H9 (cell line): ENCODE data around the gene ROR1. TPM values are rescaled to one million over a fixed set of nuclear protein-coding genes. Genes with fewer than 3 reads are reported as not detected.
A peak's percentile ranks its signal among the peaks of the same experiment; 100 is the strongest.

Experiments used
- DNase-seq: peaks from one replicate; pipeline ENCODE4 v3.0.0-alpha.2; 2017
- H2AFZ ChIP-seq: one replicate; pipeline ENCODE4 v1.6.1; 2013; ENCODE audit warnings: mild to moderate bottlenecking, low read length, control low read depth, moderate library complexity
- H2AK5ac ChIP-seq: 2 replicates; pipeline ENCODE4 v1.6.1; 2013; ENCODE audit warnings: low read length, control low read depth, mixed read lengths; ENCODE audit not compliant: insufficient read length
- H2BK120ac ChIP-seq: one replicate; pipeline ENCODE4 v1.6.1; 2013; ENCODE audit warnings: low read depth, mild to moderate bottlenecking, low read length, control low read depth, inconsistent platforms; ENCODE audit not compliant: poor library complexity, severe bottlenecking
- H2BK12ac ChIP-seq: 2 replicates; pipeline ENCODE4 v1.6.1; 2013; ENCODE audit warnings: low read length, control low read depth, mixed read lengths, low read depth; ENCODE audit not compliant: insufficient read length
- H2BK15ac ChIP-seq: 2 replicates; pipeline ENCODE4 v1.6.1; 2013; ENCODE audit warnings: low read depth, low read length, control low read depth
- H2BK20ac ChIP-seq: one replicate; pipeline ENCODE4 v1.6.1; 2013; ENCODE audit warnings: low read depth, mild to moderate bottlenecking, low read length, control low read depth, inconsistent platforms; ENCODE audit not compliant: poor library complexity, severe bottlenecking
- H2BK5ac ChIP-seq: 2 replicates; pipeline ENCODE4 v1.6.1; 2013; ENCODE audit warnings: low read length, control low read depth, mixed read lengths; ENCODE audit not compliant: insufficient read length
- H3K14ac ChIP-seq: 2 replicates; pipeline ENCODE4 v1.6.1; 2013; ENCODE audit warnings: low read length, control low read depth; ENCODE audit not compliant: insufficient read depth
- H3K18ac ChIP-seq: 2 replicates; pipeline ENCODE4 v1.6.1; 2013; ENCODE audit warnings: low read depth, mild to moderate bottlenecking, mixed read lengths, low read length, control low read depth; ENCODE audit not compliant: insufficient read length
- H3K23ac ChIP-seq: 2 replicates; pipeline ENCODE4 v1.6.1; 2013; ENCODE audit warnings: low read length, control low read depth, mixed read lengths, low read depth; ENCODE audit not compliant: insufficient read length
- H3K23me2 ChIP-seq: 2 replicates; pipeline ENCODE4 v1.6.1; 2013; ENCODE audit warnings: low read depth, mild to moderate bottlenecking, mixed read lengths, low read length, control low read depth; ENCODE audit not compliant: insufficient read length, poor library complexity, severe bottlenecking
- H3K27ac ChIP-seq: 2 replicates; pipeline ENCODE4 v1.5.1; 2013; ENCODE audit warnings: low read length, control low read depth, mixed read lengths, low read depth; ENCODE audit not compliant: insufficient read length
- H3K27me3 ChIP-seq: 2 replicates; pipeline ENCODE4 v1.6.1; 2013; ENCODE audit warnings: low read length, control low read depth, inconsistent platforms; ENCODE audit not compliant: insufficient read depth
- H3K4ac ChIP-seq: 2 replicates; pipeline ENCODE4 v1.6.1; 2013; ENCODE audit warnings: low read depth, mild to moderate bottlenecking, control low read depth, inconsistent platforms, low read length, moderate library complexity
- H3K4me1 ChIP-seq: 2 replicates; pipeline ENCODE4 v1.6.1; 2013; ENCODE audit warnings: low read length, control low read depth, inconsistent platforms; ENCODE audit not compliant: insufficient read depth
- H3K4me2 ChIP-seq: 2 replicates; pipeline ENCODE4 v1.6.1; 2013; ENCODE audit warnings: low read length, control low read depth, mixed read lengths; ENCODE audit not compliant: insufficient read length, insufficient read depth
- H3K56ac ChIP-seq: 2 replicates; pipeline ENCODE4 v1.6.1; 2013; ENCODE audit warnings: low read depth, mild to moderate bottlenecking, mixed read lengths, low read length, control low read depth; ENCODE audit not compliant: insufficient read length
- H3K79me1 ChIP-seq: 2 replicates; pipeline ENCODE4 v1.6.1; 2013; ENCODE audit warnings: low read depth, mild to moderate bottlenecking, moderate library complexity, low read length, control low read depth, inconsistent platforms; ENCODE audit not compliant: insufficient read depth, poor library complexity, severe bottlenecking
- H3K79me2 ChIP-seq: 2 replicates; pipeline ENCODE4 v1.6.1; 2013; ENCODE audit warnings: low read length, control low read depth, inconsistent platforms; ENCODE audit not compliant: insufficient read depth
- H3K9ac ChIP-seq: 2 replicates; pipeline ENCODE4 v1.6.1; 2013; ENCODE audit warnings: low read length, control low read depth, mixed read lengths; ENCODE audit not compliant: insufficient read length; ENCODE audit errors: extremely low read depth
- H3K9me3 ChIP-seq: one replicate; pipeline ENCODE4 v1.6.1; 2013; ENCODE audit warnings: low read depth, low read length, inconsistent platforms; ENCODE audit not compliant: control insufficient read depth
- H3T11ph ChIP-seq: one replicate; pipeline ENCODE4 v1.6.1; 2013; ENCODE audit warnings: mild to moderate bottlenecking, low read length, control low read depth, inconsistent platforms
- H4K20me1 ChIP-seq: one replicate; pipeline ENCODE4 v1.6.1; 2013; ENCODE audit not compliant: control insufficient read depth, insufficient read length, insufficient read depth
- H4K5ac ChIP-seq: 2 replicates; pipeline ENCODE4 v1.6.1; 2013; ENCODE audit warnings: low read depth, mild to moderate bottlenecking, mixed read lengths, low read length, control low read depth; ENCODE audit not compliant: insufficient read length
- H4K8ac ChIP-seq: replicated peaks from 2 replicates; pipeline ENCODE4 v1.6.1; 2013; ENCODE audit warnings: low read length, control low read depth, mixed read lengths, low read depth; ENCODE audit not compliant: insufficient read length
- H4K91ac ChIP-seq: 2 replicates; pipeline ENCODE4 v1.6.1; 2013; ENCODE audit warnings: low read depth, mild to moderate bottlenecking, moderate library complexity, mixed read lengths, low read length, control low read depth; ENCODE audit not compliant: insufficient read length
- H3K27ac Mint-ChIP-seq, 3 experiments: 2 replicates in 2 of 3; 3 replicates in 1 of 3; pipeline ENCODE4 v1.8.0; 2020 to 2021; ENCODE audit warnings: mixed read lengths in 3 of 3, mild to moderate bottlenecking in 1 of 3, moderate library complexity in 1 of 3
- H3K27me3 Mint-ChIP-seq: 2 replicates; pipeline ENCODE4 v1.8.0; 2021; ENCODE audit warnings: low read depth, mild to moderate bottlenecking, moderate library complexity, mixed read lengths
- H3K36me3 Mint-ChIP-seq, 3 experiments: 2 replicates in 2 of 3; 3 replicates in 1 of 3; pipeline ENCODE4 v1.8.0; 2020 to 2021; ENCODE audit warnings: low read depth in 3 of 3, mixed read lengths in 3 of 3; ENCODE audit not compliant: insufficient read depth in 1 of 3
- H3K4me1 Mint-ChIP-seq, 2 experiments: 2 replicates each; pipeline ENCODE4 v1.8.0; 2020; ENCODE audit warnings: mixed read lengths in 2 of 2
- H3K4me3 Mint-ChIP-seq, 2 experiments: 2 replicates in 1 of 2; 3 replicates in 1 of 2; pipeline ENCODE4 v1.8.0; 2020 to 2021; ENCODE audit warnings: mild to moderate bottlenecking in 2 of 2, mixed read lengths in 2 of 2, moderate library complexity in 1 of 2
- H3K9me3 Mint-ChIP-seq, 2 experiments: 2 replicates in 1 of 2; 3 replicates in 1 of 2; pipeline ENCODE4 v1.8.0; 2020; ENCODE audit warnings: mild to moderate bottlenecking in 2 of 2, mixed read lengths in 2 of 2, moderate library complexity in 1 of 2
- CTCF ChIP-seq: fragments of 200-600 bp; sonication (generic); conservative IDR thresholded peaks from 3 replicates; pipeline ENCODE4 v1.8.0; 2021; ENCODE audit warnings: antibody characterized with exemption, mild to moderate bottlenecking
- WGBS: extraction: QIAGEN DNeasy Blood & Tissue Kit; methylation state at CpG from one replicate; pipeline ENCODE4 v1.1.7; 2013; ENCODE audit warnings: missing lambda C conversion rate, low lambda C conversion rate, mixed read lengths; ENCODE audit not compliant: insufficient read length; ENCODE audit errors: extremely low coverage; 5-methylcytosine and 5-hydroxymethylcytosine counted together
- total RNA-seq: library from RNA; stranded (reverse); gene quantifications from 2 replicates; pipeline ENCODE4 v1.2.1, GENCODE V29; 2021

ROR1 gene
- total RNA-seq, 1 experiment from 2014 or later, result 75.9 TPM

GRCh38 chr1:63914706-63915105 lies 140.9 kb downstream of the ROR1 start:
- Histone ChIP-seq H2BK20ac (no peak overlapping the region), H3K9ac (no peak overlapping the region), H2AFZ (no peak overlapping the region), H3K4me2 (no peak overlapping the region), H3K23ac (no peak overlapping the region), H3K9me3 (no peaks in the 10 kb centered on the region), H3K79me1 (peaks cover 10% of the 10 kb centered on the region), H3K4me1 (peaks cover 24% of the 10 kb centered on the region; the same call in 1 of the 2 replicates), H4K5ac (no peak overlapping the region), H2BK15ac (no peak overlapping the region), H3K27me3 (no peaks in the 10 kb centered on the region), H3K27ac (no peak overlapping the region), H3K23me2 (no peaks in the 10 kb centered on the region), H3K56ac (no peak overlapping the region), H2BK120ac (no peak overlapping the region), H3T11ph (no peak overlapping the region), H2BK12ac (no peak overlapping the region), H4K8ac (no peak overlapping the region), H3K4ac (no peak overlapping the region), H4K20me1 (no peaks in the 10 kb centered on the region), H2BK5ac (no peak overlapping the region), H3K79me2 (peaks cover 23% of the 10 kb centered on the region), H3K18ac (no peak overlapping the region), H2AK5ac (no peak overlapping the region), H3K14ac (no peak overlapping the region), H4K91ac (no peak overlapping the region)
- H3K9me3 Mint-ChIP-seq, result no peaks in the 10 kb centered on the region
- TF ChIP-seq CTCF, result no peak
- DNase-seq, result no peak
- H3K36me3 Mint-ChIP-seq, result peaks cover 0 to 4% (median 0%) of the 10 kb centered on the region in 3 experiments; a peak in 2 of 7 replicates
- no CpG with 5 or more reads among the region's 1 CpG for WGBS
- peaks cover 78 to 80% of the 10 kb centered on the region in 2 experiments for H3K4me1 Mint-ChIP-seq
- no peaks in the 10 kb centered on the region for H3K27me3 Mint-ChIP-seq
- H3K27ac Mint-ChIP-seq, result peak overlapping the region; percentile 19 to 89 (median 80); a peak in 5 of 7 replicates
- peak overlapping the region in 1 of 2 experiments; percentile 31; a peak in 1 of 5 replicates for H3K4me3 Mint-ChIP-seq
